ENCODE results near the gene INS.

INS gene

GRCh38 chr11:2172676-2173075 lies 11.7 kb upstream of the INS start:
- Histone ChIP-seq H3K36me3 (ENCODE audit: insufficient read depth, low read length) (no peaks in the 10 kb centered on the region), H4K20me1 (ENCODE audit: insufficient read depth, low read length) (no peaks in the 10 kb centered on the region), H3K4me1 (ENCODE audit: insufficient read depth, low read length) (no peaks in the 10 kb centered on the region), H3K9me3 (ENCODE audit: insufficient read depth, low read length, severe bottlenecking) (no peaks in the 10 kb centered on the region), H3K9ac (ENCODE audit: low read depth, low read length) (no peak overlapping the region), H3K27me3 (ENCODE audit: insufficient read depth, low read length, poor library complexity) (no peaks in the 10 kb centered on the region), H2AFZ (ENCODE audit: low read depth, low read length) (no peak overlapping the region), H3K27ac (ENCODE audit: low read length) (no peak overlapping the region), H3K79me2 (ENCODE audit: insufficient read depth, low read length) (no peaks in the 10 kb centered on the region), H3K4me3 (ENCODE audit: low read depth in 1 of 2, low read length in 2 of 2) (no peak overlapping the region), H3K4me2 (ENCODE audit: insufficient read depth, low read length) (no peak overlapping the region)
- no peak for DNase-seq
- no peak for TF ChIP-seq CTCF (IDR thresholded peaks at IDR 0.05; ENCODE audit: borderline replicate concordance, extremely low read depth, low read length, poor library complexity, severe bottlenecking)
- no peak for TF ChIP-seq EZH2 (IDR thresholded peaks at IDR 0.05; ENCODE audit: borderline replicate concordance, low read depth, low read length, severe bottlenecking)
- no peak for ATAC-seq (ENCODE audit: insufficient read depth, low read depth)

- Histone ChIP-seq H3K36me3 (ENCODE audit: insufficient read depth, low read length) (no peaks in the 10 kb centered on the region), H3K4me1 (ENCODE audit: insufficient read depth, low read length) (no peaks in the 10 kb centered on the region), H3K9me3 (ENCODE audit: insufficient read depth, low read length, severe bottlenecking) (no peaks in the 10 kb centered on the region), H2AFZ (ENCODE audit: low read depth, low read length) (no peak within 1 kb of the TSS), H3K9ac (ENCODE audit: low read depth, low read length) (no peak within 1 kb of the TSS), H4K20me1 (ENCODE audit: insufficient read depth, low read length) (no peaks in the 10 kb centered on the region), H3K27me3 (ENCODE audit: insufficient read depth, low read length, poor library complexity) (no peaks in the 10 kb centered on the region), H3K27ac (ENCODE audit: low read length) (no peak within 1 kb of the TSS), H3K79me2 (ENCODE audit: insufficient read depth, low read length) (no peaks in the 10 kb centered on the region), H3K4me2 (ENCODE audit: insufficient read depth, low read length) (no peak within 1 kb of the TSS), H3K4me3 (ENCODE audit: low read depth in 1 of 2, low read length in 2 of 2) (no peak within 1 kb of the TSS)
- DNase-seq (no peak), ATAC-seq (ENCODE audit: insufficient read depth, low read depth) (no peak)
- no peak for TF ChIP-seq CTCF (IDR thresholded peaks at IDR 0.05; ENCODE audit: borderline replicate concordance, extremely low read depth, low read length, poor library complexity, severe bottlenecking)
- TF ChIP-seq EZH2 (IDR thresholded peaks at IDR 0.05; ENCODE audit: borderline replicate concordance, low read depth, low read length, severe bottlenecking) = no peak
Observed at GRCh38 chr11:2171591-2172003, 10.6 kb upstream of the INS start, which contains the start of gene TH. Gene TH, minus strand, starts transcription at chr11:2171815. Its CDS starts 29 bp downstream, at chr11:2171786.

DNA sequence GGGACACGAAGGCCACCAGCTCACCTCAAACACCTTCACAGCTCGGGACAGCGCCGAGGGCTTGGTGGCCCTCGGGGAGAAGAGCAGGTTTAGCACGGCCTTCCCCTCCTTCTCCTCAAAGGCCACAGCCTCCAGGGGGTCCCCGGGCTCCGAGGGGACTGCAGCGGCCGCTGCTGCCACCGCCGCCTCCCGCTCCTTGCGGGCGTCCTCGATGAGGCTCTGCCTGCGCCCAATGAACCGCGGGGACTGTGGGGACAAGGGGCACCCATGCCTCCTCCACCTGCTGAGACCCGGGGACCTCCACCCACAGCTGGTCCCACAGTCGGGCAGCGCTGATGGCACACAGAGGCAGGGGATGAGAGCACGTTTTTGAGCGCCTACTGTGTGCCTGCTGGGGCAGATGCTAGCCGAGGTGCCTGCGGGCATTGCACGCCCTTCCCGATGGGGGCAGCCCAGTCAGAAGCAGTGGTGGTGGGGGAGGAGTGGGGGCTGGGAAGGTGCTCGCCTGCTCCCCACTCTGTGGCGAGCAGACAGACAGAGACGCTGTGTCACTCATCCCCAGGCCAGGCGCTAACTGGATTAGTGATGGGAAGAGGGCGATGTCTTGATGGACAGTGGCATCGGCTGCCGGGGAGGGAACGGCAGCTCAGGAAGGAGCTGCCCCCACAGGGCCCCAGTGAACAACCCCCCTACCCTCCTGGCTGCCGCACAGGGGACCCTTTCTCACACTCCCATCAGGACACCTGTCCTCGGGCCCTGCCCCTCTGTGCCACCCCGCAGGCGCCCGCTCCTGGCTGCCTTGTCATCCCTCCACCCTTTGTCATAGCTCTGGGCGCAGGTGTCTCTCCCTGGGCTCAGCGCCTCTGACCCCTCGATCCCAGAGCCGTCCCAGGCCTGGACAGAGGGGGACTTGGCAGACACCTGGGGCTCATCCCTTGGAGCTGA lies 8.9 kb upstream of the INS start:
- H3K4me3 ChIP-seq (ENCODE audit: low read depth in 1 of 2, low read length in 2 of 2) = no peak overlapping the region
- no peaks in the 10 kb centered on the region for H3K4me1 ChIP-seq (ENCODE audit: insufficient read depth, low read length)
- no peak for ATAC-seq (ENCODE audit: insufficient read depth, low read depth)
- no peaks in the 10 kb centered on the region for H3K36me3 ChIP-seq (ENCODE audit: insufficient read depth, low read length)
- H3K9me3 ChIP-seq (ENCODE audit: insufficient read depth, low read length, severe bottlenecking) = no peaks in the 10 kb centered on the region
- H3K27me3 ChIP-seq (ENCODE audit: insufficient read depth, low read length, poor library complexity) = no peaks in the 10 kb centered on the region
- H3K9ac ChIP-seq (ENCODE audit: low read depth, low read length) = no peak overlapping the region
- TF ChIP-seq CTCF (IDR thresholded peaks at IDR 0.05; ENCODE audit: borderline replicate concordance, extremely low read depth, low read length, poor library complexity, severe bottlenecking) = no peak
- no peak for TF ChIP-seq EZH2 (IDR thresholded peaks at IDR 0.05; ENCODE audit: borderline replicate concordance, low read depth, low read length, severe bottlenecking)
- H3K79me2 ChIP-seq (ENCODE audit: insufficient read depth, low read length) = no peaks in the 10 kb centered on the region
- DNase-seq = no peak
- peaks cover 6% of the 10 kb centered on the region; the same call in 1 of the 2 replicates for H4K20me1 ChIP-seq (ENCODE audit: insufficient read depth, low read length)
- H3K27ac ChIP-seq (ENCODE audit: low read length) = no peak overlapping the region
- H3K4me2 ChIP-seq (ENCODE audit: insufficient read depth, low read length) = no peak overlapping the region
- H2AFZ ChIP-seq (ENCODE audit: low read depth, low read length) = no peak overlapping the region

Data from DND-41 (cell line).